HG02763 (cell line): ENCODE data around the gene NFIX.

Experiments
- ATAC-seq: cut with Tn5 transposase; IDR thresholded peaks from one replicate; pipeline ENCODE4 v1.9.1; 2021; ENCODE audit warnings: mild to moderate bottlenecking, moderate library complexity; ENCODE audit not compliant: unreplicated experiment

NFIX gene

DNA sequence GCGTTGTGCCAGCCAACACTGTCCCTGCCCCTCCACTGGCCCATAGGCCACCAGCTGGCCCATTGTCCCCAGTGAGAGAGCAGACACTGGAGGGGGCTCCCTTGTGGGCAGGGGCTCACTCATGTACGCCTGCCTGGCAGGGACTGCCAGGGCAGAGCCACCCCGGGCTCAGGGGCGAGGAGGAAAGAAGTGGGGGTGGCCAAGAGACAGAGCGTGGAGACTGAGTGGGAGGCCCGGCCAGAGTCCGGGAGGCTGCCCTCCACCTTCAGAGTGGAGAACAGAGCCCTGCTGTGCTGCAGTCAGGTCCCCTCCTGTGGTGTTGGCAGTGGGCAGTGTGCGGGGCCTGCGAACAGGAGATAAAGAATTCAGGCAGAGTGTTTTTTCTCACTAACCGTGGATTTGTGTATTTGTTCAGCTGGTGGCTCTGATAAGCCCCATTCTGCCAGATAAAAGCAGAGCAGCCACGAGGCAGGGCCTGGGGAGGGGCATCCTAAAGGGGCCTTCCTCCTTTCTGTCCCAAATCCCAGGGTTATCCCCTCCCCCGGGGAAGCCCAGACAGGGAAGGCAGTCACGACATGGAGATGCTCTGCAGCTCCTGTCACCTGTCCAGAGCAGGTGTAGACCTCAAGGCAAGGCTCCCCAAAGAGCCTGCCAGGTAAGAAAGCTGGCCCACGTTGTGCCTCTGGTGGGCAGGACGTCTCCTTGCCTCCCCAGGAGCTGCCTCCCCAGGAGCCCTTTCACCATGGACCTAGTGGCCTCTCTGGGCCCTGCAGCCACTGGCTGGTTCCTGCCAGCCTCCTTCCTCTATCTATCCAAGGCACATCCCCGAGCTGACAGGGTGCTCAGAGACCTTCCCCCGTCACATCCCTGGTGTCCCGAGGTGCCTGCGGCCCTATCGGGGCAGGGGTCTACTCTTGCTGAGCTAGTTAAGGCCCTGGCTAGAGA is 74.4 kb downstream of the NFIX start:
- ATAC-seq: no peak

DNA sequence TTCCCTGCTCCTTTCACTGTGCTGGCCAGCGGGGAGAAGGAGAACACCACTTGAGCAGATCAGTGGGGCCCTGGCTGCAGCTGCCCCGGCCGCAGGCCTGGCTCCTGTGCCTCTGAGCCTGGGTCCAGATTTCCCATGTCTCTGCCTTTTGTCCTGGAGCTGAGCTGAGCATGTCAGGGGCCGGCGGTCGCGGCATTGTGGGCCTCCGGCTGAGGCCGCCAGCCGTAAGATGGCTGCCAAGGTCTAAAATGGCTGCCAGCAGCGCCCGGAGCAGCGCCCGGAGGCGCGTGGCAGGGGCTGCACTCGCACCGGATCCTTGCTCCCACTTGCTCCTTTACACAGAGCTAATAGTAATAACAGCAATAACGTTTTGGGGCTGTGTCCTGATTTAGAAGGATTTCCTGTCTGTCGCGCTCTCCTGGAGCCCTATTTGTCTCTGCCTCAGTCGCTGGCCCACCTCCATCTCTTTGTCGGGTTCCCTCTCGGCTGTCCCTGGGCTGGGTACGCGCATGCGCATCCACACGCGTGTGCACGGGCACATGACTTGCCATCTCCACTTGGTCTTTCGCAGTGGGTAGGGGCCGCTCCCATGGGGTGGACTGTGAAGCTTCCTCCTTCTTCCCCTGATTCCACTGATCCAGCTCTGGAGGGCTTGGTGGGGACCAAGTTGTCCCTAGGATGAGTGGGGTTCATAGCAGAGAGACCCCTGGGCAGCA is 75.3 kb downstream of the NFIX start:
- ATAC-seq: no peak

DNA sequence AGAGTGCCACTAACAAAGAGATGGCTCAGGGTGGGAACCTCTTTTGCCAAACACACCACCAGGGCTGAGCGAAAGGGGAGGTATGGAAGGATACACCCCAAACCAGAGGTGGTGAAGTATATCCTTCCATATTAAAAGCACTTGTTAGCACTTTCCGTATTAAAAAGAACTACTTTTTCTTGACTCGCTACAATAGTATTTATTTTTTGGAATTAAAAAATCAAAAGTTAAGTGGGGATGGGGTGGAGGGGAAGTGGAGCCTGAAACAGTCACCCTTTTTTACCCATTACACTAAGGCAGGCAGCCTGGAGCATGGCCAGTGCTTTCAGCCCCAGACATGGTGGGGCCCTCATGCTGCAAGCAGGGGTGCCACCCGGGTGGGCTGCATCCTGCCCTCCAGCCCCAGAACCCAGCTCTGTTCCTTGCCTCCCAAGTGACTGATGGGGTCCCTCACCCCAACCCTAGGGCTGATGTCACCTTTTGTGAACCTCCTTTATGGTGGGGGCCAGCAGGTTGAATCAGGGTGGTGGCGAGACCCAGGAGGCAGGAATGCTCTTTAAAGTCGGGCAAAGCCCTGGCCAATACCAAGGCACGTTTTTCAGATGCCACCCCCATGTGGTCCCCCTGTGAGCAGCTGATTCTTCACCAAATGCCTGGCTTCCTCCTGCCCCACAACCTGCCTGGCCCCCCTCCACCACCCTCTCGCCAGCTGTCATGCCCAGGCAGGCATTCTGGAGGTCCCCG is 76.3 kb downstream of the NFIX start:
- no peak for ATAC-seq

DNA sequence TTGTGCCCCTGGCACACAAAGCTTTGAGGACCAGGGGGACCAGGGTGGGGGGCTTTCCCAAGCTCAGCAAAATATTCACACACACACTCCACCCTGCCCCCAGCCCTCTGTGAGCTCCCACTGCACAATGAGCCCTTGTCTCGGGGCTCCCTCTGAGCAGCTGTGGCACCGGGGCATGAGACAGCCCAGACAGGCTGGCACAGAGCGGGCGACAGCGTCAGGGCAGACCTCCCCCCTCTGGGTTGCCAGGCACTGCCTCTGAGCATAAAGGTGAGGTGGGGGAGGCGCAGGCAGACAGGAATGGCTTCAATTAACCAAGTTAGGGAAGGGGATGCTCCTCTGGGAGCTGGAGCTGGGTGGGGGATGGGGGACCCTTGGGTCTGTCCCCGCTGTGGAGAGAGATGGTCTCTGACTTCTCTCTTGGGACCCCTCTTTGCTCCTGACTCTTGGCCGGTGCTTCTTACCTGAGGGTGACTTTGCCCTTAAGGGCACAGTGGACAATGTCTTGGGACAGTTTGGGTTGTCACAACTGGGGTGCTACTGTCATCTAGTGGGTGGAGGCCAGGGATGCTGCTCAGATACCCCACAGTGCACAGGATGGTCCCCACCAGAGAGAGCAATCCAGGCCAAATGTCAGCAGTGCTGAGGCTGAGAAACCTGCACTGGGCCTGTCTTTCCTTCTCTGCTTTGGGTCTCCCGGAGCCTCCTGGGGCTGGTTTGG is 77.1 kb downstream of the NFIX start:
- no peak for ATAC-seq

DNA sequence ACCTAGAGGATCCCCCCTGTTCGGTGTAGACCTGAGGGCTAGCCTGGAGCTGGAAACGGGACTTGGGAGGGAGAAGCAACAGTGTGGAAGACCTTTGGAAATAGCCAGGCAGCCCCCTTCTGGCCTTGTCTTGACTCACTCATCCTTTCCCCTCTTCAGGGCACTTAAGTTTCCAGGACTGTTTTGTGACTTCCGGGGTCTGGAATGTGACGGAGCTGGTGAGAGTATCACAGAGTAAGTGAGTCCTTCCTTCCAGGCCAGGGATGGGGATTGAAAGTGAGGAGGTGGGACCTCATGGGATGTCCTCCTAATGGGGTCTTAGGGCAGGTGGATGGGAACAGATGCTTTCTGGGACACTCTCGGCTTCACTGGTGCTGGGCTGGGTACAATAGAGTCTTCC is 78.0 kb downstream of the NFIX start:
- ATAC-seq: no peak

DNA sequence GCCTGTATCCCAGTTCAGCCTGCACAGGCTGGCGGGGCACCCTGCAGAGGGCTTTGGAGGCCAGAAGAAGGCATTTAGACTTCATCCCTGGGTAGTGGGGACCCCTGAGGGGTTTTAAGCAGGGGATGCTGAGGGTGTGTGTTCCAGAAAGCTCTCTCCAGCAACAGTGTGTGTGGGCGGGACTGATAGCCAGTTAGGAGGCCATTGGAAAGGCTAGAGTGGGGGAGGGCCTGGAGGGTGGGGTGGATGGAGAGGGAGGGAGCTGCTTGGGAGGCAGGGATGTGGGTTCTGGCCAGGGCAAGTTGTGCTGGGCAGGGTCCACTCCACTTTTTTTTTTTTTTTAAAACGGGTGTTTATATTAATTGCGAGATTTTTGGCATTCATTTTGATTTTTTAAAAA is 79.1 kb downstream of the NFIX start:
- ATAC-seq: no peak

DNA sequence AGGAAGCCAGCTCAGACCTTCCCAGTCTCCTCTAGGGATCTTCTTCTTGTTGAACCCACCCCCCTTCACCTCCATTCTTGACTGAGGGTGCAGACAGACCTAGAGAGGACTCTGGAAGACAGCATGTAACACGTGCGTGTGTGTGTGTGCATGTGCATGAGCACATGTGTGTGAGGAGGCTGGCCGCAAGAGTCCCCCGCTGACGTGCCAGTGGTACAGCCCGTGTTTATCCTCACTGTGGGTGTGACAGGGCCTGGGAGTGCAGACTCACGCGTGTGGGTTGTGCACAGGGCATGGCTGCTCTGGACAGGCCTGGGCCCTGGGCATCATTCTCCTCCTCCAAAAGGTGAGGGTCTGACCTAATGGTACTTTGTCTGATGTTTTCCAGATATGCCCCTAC is 81.0 kb downstream of the NFIX start:
- ATAC-seq: no peak

DNA sequence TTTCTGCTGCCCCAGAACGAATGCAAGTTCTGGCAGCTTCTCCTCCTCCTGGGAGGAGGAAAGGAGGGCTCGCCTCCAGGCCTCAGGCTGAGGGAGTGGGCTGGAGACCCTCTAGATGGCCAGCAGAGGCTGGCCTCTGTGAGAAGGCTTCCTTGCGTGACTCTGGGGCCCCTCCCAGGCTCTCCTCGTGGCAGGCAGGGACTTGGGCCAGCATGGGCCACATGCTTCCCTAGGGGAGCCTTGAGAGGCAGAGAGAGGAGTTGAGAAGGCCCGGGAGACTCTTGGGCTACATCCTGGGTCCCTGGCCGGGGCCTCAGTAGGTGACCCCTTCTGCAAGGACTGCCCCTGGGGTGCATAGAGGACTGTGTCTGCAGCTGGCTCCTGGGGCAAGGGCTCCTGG is 81.5 kb downstream of the NFIX start:
- no peak for ATAC-seq

DNA sequence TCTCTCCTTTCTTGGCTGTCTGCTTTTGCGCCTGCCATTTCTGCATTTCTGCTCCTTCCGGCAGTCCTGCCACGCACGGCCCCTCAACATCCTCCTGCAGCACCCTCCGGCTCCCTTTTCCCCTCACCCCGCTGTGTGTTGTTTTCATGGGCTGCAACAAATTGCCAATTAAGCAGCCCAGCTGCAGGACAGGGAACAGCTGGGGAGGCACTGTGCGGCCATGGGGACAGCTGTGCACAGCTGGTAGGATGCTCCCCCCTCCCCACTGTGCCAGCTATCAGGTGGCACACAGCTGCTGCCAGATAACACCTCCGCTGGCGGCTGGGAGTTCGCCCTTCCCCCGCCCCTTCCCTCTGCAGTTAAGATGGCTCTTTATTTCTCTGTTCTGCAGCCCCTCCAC is 82.0 kb downstream of the NFIX start:
- ATAC-seq: no peak

DNA sequence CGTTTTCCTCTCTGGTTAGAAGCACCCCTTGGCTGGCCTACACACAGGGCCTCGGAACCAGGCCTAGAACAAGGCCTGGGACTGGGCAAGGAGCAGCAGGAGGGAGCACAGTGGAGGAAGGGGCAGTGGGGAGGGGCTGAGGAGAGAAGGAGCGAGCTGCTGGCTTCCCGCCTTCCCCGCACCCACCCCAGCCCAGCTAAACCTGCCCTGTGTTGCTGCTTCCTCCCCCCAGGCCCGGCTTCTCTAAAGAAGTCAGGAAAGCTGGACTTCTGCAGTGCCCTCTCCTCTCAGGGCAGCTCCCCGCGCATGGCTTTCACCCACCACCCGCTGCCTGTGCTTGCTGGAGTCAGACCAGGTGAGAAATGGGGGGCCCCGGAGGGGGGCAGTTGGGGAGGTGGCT is 83.1 kb downstream of the NFIX start:
- no peak for ATAC-seq

DNA sequence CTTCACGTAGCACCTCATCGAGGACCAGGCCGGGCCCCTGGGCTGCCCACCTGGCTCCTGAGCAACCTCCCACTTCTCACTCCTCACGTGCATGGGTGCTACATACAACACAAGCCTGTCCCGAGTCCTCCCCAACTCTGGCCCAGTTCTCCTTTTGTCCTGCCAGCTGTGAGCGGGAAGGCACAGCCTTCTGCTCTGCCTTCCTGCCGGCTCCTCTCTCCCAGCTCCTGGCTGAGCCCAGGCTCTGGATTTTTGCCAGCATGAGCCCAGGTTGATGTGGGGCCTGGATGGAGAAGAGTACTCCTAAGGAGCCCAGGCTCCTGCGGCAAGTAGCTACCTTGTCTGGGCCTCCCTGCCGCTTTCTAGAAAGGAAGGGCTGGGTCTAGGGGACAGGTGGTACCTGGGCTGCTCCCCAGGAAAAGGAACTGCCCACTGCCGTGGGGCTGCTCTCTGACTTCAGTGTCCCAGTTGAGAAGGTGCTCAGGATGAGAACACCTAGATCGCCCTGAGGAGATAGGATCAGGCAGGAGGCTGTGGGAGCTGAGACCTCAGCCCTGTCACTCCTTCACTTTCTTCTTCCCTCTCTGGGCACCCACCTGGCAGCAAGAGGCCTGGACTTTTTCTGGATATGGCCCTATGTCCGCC is 83.7 kb downstream of the NFIX start:
- ATAC-seq: no peak

DNA sequence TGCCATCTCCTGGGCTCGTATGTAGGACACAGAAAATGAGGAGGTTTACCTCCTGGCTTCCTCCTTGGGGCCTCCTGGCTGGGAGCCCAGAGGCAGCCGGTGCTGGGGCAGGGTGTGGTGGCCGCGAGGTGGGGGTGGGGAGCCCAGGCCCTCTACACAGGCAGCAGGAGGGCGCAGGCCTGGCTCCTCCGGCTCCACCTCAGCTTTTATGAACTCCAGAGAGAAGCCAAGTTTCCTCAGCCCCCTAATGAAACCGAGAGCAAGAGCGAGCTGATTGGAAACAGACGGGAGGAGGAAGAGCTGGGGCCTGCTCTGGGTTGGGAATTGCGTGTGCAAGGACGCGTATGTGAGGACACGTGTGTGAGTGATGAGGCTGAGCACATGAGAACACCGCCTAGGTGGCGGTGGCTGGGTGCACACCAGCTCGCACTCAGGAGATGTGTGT is 84.3 kb downstream of the NFIX start:
- no peak for ATAC-seq

DNA sequence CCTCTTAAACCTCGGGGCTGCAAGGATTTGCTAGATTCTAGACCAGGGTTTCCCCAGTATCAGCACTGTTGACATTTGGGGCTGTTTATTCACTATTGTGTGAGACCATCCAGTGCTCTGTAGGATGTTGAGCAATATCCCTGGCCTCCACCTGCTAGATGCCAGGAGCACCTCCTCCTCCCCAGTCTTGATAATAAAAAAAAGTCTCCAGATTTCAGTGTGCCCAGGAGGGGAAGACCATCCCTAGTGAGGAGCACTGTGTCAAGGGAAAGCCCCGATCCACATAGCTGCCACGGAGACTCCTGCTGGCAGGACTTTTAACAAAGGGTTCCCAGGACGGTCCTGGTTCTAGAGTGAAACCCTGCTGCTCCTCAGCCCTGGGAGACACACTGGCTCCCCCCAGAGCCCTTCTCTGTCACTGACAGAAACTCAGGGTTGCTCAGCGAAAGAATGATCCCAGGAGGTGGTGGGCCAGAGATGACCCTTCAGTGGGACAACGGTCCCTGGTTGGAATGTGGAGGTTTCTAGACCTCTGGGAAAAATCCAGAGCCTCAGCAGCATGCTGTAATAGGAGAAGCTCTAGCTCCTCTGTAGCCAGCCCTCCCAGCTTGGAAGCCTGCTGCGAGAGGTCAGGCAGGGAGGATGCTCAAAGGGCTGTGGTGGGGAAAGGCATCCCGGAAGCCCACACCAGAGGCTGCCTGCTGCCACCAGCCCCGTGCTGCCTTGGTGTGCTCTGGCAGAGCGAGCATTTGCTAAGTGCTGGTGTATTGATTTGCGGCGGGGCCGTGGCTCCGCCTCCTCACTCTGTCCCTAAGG is 87.1 kb downstream of the NFIX start:
- no peak for ATAC-seq

DNA sequence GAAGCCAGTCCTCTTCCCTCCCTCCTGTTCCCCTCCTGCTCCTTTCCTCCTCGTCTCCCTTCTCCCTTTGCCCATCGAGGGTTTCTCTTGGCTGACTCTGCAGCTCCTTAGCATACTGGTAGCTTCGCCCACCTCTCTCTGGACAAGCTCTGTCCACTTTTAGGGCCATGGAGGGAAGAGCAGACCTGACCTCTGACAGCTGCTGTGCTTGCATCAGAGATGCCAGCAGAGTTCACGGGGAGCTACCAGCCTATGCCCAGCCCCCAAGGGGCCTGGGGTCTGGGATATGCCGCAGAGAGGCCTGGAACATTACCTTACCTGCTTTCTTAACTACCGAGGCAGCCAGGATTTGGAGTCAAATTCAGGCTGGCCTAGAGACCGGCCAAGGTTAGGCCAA is 87.7 kb downstream of the NFIX start:
- no peak for ATAC-seq

DNA sequence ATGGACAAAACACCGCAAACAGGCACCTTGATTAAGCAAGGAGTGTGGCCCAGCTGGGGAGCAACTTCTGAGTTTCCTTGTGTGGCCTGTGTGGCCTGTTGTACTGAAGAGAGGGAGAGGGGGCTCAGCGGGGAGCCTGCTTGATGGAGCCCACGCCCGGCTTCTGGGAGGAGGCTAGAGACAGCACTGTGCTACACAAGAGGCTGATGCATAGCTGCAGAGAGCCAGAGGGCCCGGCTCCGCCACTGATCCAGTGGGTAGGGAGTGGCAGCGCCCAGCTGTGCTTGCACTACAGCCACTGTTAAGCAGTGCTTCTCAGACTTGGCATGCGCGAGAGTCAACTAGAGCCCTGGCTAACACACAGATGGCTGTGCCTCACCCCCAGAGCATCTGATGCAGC is 88.4 kb downstream of the NFIX start:
- ATAC-seq: no peak

DNA sequence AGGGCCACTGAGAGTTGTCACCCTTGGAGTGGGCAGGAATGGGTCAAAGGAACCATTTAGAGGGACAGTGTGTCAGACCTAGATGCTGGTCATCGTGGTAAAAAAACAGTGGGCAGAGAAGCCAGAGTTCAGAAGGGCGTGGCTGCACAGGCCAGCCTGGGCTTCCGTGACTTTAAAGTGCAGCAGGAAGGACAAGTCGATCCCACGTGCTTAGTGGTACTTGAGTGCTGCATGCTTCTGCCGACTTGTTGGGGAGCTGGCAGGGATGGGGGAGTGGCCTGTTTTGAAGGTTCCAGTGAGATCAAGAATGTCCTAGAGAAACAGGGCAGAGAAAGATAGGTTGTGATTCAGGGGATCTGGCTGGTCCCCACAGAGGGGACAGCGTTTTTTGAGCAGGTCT is 90.4 kb downstream of the NFIX start:
- ATAC-seq: no peak

DNA sequence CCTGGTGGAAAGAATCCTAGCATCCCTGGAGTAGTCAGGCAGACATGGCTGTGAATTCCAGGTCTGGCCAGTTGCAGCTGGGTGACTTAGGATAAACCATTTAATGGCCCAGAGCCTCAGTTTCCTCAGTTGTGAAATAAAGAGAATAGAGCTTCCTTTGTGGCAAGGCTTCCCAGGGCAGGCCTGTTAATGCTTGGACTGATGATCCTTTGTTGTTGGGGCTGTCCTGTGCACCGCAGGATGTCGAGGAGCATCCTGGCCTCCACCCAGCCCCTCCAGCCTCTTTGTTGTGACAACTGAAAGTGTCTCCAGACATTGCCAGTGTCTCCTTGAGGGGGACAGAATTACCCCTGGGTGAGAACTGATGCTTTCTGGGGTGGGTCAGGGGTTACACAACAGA is 91.1 kb downstream of the NFIX start:
- no peak for ATAC-seq

DNA sequence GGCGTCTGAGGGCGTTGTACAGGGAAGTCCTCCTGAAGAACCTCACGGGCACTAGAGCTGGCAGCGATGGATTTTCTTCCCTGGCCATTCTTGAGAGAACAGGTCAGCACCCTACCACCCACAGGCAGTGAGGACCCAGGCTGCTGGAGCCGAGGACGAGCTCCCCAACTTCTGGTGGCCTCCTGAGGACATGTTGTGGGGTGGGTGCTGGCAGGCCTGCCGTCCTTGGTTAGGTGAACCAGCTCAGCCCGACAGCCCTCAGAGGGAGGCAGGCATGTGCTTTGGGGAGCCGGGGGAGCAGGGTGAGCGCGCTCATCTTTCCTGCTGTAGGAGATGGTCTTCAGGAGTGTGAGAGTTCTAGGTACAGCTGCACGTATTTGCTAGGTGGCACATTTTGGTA is 92.0 kb downstream of the NFIX start:
- no peak for ATAC-seq

DNA sequence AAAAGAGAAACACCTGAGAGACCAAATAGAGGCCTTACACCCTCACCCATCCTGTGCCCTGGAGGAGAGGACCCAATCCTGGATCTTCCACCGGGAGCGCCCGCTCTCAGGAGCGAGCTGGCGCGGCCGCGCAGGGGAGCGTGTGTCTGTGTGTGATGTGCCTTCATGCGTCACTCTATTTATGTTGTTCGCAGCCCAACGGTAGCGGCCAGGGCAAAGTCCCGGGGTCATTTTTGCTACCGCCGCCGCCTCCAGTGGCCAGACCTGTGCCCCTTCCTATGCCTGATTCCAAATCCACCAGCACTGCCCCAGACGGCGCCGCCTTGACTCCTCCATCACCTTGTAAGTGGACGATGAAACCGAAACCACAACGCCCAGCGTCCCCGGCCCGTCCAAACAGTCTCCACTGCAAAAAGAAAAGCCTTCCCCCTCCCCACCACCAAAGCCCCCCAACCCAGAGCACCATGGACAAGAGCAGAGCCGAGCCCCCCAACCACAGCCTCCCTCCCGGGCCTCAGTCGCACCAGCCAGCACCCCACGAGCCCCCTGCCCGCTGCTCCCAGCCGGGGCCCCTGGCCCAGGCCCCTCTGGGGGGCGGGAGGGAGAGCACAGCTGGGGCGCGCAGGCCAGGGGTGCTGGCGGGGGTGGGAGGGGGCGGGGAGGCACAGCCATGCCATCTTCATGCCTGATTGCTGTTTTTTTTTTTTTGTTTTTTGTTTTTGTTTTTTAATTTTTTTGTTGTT is 92.7 kb downstream of the NFIX start:
- no peak for ATAC-seq
